HG03108 (cell line): ENCODE measurements around the gene IL17RA.
"Not testable (repeated sequence)": the region's sequence is repeated elsewhere in the genome, so short reads cannot be mapped to it uniquely, and the experiment has no call there.

ENCODE experiments used
- ATAC-seq: cut with Tn5 transposase; IDR thresholded peaks from one replicate; pipeline ENCODE4 v1.9.1; 2021; ENCODE audit warnings: moderate library complexity; ENCODE audit not compliant: unreplicated experiment

IL17RA gene

DNA sequence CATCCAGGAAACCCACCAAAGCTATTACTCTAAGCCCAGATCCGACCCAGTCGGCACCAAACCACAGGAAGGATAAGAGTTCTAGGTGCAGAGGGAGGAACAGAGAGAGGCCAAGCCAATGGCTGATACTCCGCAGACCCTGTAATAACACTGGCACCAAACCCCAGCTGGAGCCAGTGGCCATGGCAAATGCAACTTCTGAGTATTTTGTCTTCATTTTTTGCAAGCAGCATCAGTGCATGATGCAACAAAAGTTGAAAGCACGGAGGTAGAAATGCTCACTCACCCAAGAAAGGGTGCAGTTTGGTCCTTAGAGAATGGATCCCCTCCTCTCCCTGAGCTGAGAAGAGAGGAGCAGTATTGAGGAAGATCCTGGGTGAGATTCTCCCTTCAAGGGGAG lies 33.5 kb downstream of the IL17RA start:
- ATAC-seq, result no peak

- ATAC-seq, result no peak
Observed at GRCh38 chr22:17119481-17120202, 34.8 kb downstream of the IL17RA start.

DNA sequence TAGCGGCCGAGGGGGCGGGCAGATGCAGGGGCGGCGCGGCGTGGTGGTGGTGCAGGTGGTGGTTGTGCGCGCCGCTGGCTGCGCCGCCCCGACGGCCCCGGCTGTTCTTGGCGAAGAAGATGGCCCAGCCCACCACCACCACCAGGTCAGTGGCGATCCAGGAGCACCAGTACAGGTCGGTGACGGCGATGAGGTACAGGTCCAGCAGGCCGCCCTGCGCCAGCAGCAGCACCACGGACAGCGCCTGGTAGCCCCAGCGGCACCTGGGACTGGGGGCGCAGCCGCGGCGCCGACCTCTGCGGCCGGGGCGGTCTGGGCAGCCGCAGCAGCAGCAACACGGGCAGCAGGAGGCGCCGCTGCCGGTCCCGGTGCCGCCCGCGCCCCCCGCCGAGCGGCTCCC lies 35.5 kb downstream of the IL17RA start:
- ATAC-seq, result no peak

DNA sequence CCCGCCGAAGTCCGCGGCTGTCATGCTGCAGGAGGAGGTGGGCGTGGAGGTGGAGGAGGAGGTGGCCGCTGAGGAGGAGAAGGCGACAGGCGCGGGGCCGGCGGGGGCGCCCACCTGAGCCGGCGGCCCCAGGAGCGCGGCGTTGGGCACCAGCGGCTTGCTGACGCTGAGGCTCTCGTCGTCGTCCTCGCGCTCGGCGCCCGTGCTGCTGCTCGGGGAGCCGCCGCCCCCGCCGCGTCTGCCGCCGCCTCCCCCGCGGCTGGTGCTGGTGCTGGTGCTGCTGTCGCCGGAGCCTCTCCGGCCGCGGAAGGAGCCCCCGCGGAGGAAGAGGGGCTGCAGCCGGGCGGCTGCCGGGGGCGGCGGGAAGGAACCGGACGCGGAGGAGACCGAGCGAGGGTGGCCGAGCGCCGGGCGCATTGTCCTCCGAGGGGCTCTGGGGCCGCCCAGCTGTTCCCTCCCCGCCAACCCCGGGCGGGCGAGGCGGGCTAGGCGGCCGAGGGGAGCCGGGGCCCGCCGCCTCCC lies 36.0 kb downstream of the IL17RA start:
- no peak for ATAC-seq

DNA sequence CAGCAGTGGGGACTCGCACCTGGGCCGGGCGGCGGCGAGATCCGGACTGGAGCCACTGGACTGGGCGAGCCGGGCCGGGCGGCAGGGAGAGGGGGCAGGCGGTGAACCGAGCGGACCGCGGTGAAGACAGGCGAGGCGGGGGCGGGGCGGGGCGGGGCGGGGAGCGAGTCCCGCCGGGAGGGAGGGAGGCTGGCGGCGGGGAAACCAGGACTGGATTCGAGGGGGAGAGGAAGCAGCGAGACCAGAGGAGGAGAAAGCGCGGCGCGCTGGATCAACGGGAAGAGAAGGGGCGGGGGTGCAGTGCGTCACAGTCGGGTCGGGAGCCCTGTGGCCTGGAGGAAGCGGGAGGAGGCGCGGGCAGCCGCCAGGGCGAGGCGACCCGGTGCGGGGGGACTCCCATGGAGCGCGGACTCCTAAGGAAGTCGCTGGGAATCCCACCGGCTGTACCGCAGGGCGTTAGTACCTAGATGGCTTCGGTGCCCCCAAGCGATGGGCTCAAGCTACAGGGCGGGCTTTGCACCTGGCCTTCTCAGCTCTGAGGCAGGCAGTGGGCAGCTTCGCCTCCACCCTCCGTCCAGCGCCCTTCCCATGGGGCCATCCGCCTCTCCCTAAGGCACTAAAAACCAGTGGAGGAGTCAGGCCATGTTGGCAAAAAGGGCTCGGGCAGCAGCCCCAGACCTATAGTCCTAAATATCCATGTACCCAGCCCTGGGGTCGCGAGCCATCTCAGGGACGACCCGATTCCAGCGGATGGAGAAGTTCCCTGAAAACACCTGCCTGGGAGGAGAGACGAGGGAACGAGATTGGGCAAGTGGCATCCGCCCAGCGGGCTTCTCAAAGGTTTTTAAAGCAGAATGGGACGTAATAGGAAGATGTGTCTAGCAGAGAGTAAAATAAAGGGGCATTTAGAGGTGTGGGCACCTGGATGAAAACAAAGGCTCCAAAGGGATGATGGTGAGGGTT lies 36.7 kb downstream of the IL17RA start, which contains the start of gene TMEM121B:
Gene TMEM121B, minus strand, starts transcription at position 128 of the 963 bp plus-strand sequence. CDS start 233 bp downstream, outside the sequence.
- no peak for ATAC-seq

GRCh38 chr22:17130199-17130598 lies 45.4 kb downstream of the IL17RA start:
- no peak for ATAC-seq

DNA sequence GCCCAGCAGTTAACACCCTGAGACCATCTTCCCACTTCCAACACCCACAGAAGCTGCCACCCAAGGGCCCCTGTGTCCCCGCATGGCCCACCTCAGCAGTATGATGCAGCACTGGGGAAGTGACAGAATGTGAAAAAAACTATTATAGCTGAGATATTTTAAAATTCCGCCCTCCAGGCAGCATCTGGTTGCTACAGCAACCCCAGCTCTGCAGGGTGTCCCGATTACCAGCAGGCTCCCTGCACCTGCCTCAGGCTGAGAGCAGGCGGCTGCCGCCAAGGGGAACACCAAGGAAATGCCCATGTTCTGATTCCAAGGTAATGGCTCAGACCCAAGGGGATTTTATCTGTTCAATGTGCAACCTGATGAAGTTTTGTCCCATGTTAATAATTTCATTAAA lies 46.9 kb downstream of the IL17RA start:
- no peak for ATAC-seq

GRCh38 chr22:17132112-17132511 lies 47.3 kb downstream of the IL17RA start:
- no peak for ATAC-seq

- no peak for ATAC-seq
Observed at GRCh38 chr22:17133137-17133536, 48.3 kb downstream of the IL17RA start.

DNA sequence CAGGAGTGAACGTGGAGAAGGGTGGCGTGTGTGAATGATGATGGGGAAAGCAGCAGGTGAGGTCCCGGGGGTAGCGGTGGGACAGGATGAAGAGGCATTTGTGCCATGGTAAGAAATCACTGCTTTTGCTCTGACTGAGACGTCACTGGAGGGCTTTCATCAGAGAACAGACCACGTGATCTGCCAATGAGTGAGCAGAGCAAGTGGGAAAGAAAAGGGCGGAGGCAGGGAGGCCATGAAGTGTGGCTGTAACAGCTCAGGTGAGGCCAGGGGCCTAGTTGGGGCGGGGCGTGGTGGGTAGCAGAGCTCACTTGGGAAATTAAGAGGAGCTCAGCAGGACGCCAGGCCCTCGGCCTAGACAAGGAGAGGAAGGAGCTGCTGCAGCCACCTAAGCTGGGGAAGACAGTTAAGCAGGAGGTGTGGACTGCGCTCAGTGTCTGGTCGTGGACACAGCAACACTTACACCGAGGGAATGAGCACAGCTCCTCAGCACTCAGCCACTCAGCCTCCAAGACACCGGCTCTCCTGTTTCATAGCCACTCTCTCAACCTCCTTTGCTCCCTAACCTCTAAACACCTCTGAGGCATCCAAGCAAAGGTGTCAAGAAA lies 50.5 kb downstream of the IL17RA start:
- ATAC-seq, result no peak

- no peak for ATAC-seq
Observed at GRCh38 chr22:17137170-17137569, 52.4 kb downstream of the IL17RA start.

- ATAC-seq, result no peak
Observed at GRCh38 chr22:17137861-17138425, 53.1 kb downstream of the IL17RA start.

DNA sequence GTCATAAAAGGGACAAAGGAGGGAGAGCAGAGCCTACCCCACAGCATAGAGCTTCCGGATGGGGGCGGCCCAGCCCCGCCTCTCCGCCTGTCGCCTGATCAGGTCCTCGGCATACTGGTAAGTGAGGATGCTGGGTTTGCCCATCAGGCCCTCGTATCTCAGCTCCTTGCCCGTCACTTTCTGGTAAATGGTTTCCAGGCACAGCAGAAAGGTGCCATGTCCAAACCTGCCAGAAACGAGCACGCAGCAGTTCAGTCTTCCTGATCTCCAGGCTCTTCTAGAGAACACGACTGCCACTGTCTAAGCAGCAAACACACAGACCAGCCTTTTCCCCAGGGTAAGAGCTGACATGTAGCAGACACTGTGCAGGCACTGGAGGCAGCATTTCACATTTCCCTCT lies 53.7 kb downstream of the IL17RA start:
- ATAC-seq, result no peak

GRCh38 chr22:17140022-17140421 lies 55.2 kb downstream of the IL17RA start:
- ATAC-seq, result no peak

GRCh38 chr22:17140826-17141766 lies 56.3 kb downstream of the IL17RA start:
- no peak for ATAC-seq

DNA sequence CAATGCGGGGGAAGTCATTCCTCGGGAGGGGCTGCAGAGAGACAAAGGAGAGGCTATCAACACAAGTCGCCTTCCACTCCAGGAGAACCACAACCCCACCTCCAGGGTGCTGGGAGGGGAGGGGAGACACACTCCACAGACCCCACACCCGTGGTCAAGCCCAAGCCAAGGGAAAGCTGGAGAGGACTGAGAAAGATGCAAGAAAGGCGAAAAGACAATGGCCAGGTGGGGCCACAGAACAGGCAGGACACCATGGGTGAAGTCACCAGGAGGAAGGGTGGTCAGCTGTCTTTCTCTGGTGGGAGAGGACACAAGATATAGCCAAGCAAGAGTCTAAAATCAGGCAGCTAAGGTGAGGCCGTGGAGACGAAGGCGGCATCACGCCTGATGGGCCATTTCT lies 58.3 kb downstream of the IL17RA start:
- ATAC-seq, result no peak

DNA sequence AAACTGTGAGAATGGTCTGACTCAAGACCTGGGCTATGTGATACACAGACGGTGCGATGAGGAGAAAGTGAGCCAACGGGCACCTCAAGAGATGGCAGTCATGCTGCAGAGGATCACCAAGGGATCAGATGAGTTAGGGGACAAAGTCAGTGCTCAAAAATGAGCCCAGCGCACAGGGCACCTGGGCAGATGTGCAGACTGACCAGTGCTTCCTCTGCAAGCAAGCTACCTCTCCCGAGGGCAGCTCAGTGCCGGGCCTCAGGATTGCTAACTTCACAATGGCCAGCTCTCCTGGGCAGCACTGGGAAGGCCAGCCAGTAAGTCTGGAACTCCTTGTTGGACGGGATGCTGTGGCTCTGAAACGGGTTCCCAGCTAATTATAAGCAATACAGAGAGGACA lies 59.0 kb downstream of the IL17RA start:
- no peak for ATAC-seq

DNA sequence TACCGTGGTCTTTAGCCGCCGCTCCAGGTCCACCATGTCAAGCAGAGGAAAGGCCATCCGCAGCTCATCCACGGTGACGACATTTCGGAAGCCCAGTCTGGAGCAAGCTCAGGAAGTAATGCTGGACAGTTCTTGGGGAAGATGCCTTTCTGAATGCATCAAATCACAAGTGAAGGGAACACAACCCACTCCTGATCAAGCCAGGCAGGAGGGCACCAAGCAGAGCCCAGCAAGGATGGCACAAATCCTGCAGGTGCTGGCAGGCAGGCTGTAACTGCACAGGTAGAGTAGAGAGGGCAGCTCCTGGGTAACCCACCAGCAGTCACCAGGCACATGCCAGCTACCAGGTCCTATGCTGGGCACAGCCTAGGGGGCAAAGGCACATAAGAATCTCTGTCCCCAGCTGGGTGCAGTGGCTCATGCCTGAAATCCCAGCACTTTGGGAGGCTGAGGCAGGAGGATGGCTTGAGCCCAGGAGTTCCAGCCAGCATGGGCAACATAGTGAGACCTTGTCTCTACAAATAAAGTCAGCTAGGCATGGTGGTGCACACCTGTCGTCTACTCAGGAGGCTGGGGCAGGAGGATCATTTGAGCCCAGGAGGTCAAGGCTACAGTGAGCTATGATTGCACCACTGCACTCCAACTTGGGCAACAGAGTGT lies 60.4 kb downstream of the IL17RA start:
- ATAC-seq, result no peak

DNA sequence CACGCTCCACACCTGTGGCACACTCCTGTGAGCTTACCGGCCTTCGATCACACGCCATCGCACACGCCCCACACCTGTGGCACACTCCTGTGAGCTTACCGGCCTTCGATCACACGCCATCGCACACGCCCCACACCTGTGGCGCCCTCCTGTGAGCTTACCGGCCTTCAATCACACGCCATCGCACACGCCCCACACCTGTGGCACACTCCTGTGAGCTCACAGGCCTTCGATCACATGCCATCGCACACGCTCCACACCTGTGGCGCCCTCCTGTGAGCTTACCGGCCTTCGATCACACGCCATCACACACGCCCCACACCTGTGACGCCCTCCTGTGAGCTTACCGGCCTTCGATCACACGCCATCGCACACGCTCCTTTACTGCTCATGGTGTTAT lies 62.7 kb downstream of the IL17RA start:
- ATAC-seq, result not testable (repeated sequence)
